ENCODE results near the gene LAMA2.

LAMA2 gene

GRCh38 chr6:129209355-129209754, 326.4 kb downstream of the LAMA2 start:
- no peak for TF ChIP-seq EZH2 (optimal IDR thresholded peaks at IDR 0.05; ENCODE audit: low read depth, low read length)
- TF ChIP-seq CTCF (IDR thresholded peaks at IDR 0.05; ENCODE audit: low read length), result no peak
- TF ChIP-seq EZH2phosphoT487 (IDR thresholded peaks at IDR 0.05; ENCODE audit: low read length), result no peak
- no peaks in the 10 kb centered on the region for H3K4me1 ChIP-seq (ENCODE audit: low read length)

GRCh38 chr6:129210684-129211083, 327.7 kb downstream of the LAMA2 start:
- no peaks in the 10 kb centered on the region for H3K36me3 ChIP-seq (replicated peaks; ENCODE audit: insufficient read depth, low read length)
- no peak for DNase-seq

More at GRCh38 chr6:129209355-129209754, 326.4 kb downstream of the LAMA2 start:
- Histone ChIP-seq H3K9me3 (replicated peaks; ENCODE audit: insufficient read depth, low read length) (no peaks in the 10 kb centered on the region), H2AFZ (ENCODE audit: low read length) (no peak overlapping the region), H3F3A (ENCODE audit: insufficient read depth, low read length) (no peaks in the 10 kb centered on the region), H3K4me3 (ENCODE audit: low read length) (no peak overlapping the region), H3K36me3 (replicated peaks; ENCODE audit: insufficient read depth, low read length) (no peaks in the 10 kb centered on the region), H4K20me1 (ENCODE audit: insufficient read depth, low read length) (no peaks in the 10 kb centered on the region), H3K79me2 (ENCODE audit: low read length) (no peaks in the 10 kb centered on the region), H3K27me3 (replicated peaks; ENCODE audit: insufficient read depth, low read length) (no peaks in the 10 kb centered on the region), H3K9ac (ENCODE audit: low read length) (no peak overlapping the region), H3K27ac (ENCODE audit: low read length) (no peak overlapping the region), H3K9me2 (replicated peaks; ENCODE audit: insufficient read depth, low read length) (no peaks in the 10 kb centered on the region), H3K4me2 (ENCODE audit: low read depth, low read length) (no peak overlapping the region)
- no peak for DNase-seq

GRCh38 chr6:129211626-129212025, 328.7 kb downstream of the LAMA2 start:
- Histone ChIP-seq H3K9me2 (replicated peaks; ENCODE audit: insufficient read depth, low read length) (no peaks in the 10 kb centered on the region), H4K20me1 (ENCODE audit: insufficient read depth, low read length) (no peaks in the 10 kb centered on the region), H3K9me3 (replicated peaks; ENCODE audit: insufficient read depth, low read length) (no peaks in the 10 kb centered on the region), H3K79me2 (ENCODE audit: low read length) (no peaks in the 10 kb centered on the region), H3K27ac (ENCODE audit: low read length) (no peak overlapping the region), H3K4me2 (ENCODE audit: low read depth, low read length) (no peak overlapping the region), H3F3A (ENCODE audit: insufficient read depth, low read length) (no peaks in the 10 kb centered on the region), H2AFZ (ENCODE audit: low read length) (no peak overlapping the region), H3K9ac (ENCODE audit: low read length) (no peak overlapping the region), H3K4me3 (ENCODE audit: low read length) (no peak overlapping the region), H3K36me3 (replicated peaks; ENCODE audit: insufficient read depth, low read length) (no peaks in the 10 kb centered on the region), H3K27me3 (replicated peaks; ENCODE audit: insufficient read depth, low read length) (no peaks in the 10 kb centered on the region), H3K4me1 (ENCODE audit: low read length) (no peaks in the 10 kb centered on the region)
- no peak for TF ChIP-seq EZH2 (optimal IDR thresholded peaks at IDR 0.05; ENCODE audit: low read depth, low read length)
- no peak for TF ChIP-seq CTCF (IDR thresholded peaks at IDR 0.05; ENCODE audit: low read length)
- no peak for TF ChIP-seq EZH2phosphoT487 (IDR thresholded peaks at IDR 0.05; ENCODE audit: low read length)
- DNase-seq, result no peak

More at GRCh38 chr6:129210684-129211083, 327.7 kb downstream of the LAMA2 start:
- H3K27ac ChIP-seq (ENCODE audit: low read length), result no peak overlapping the region
- H3K27me3 ChIP-seq (replicated peaks; ENCODE audit: insufficient read depth, low read length), result no peaks in the 10 kb centered on the region
- H4K20me1 ChIP-seq (ENCODE audit: insufficient read depth, low read length), result no peaks in the 10 kb centered on the region
- H3K4me2 ChIP-seq (ENCODE audit: low read depth, low read length), result no peak overlapping the region
- no peak overlapping the region for H3K9ac ChIP-seq (ENCODE audit: low read length)
- H3K4me1 ChIP-seq (ENCODE audit: low read length), result no peaks in the 10 kb centered on the region
- H3K4me3 ChIP-seq (ENCODE audit: low read length), result no peak overlapping the region
- H3K9me2 ChIP-seq (replicated peaks; ENCODE audit: insufficient read depth, low read length), result no peaks in the 10 kb centered on the region
- TF ChIP-seq EZH2 (optimal IDR thresholded peaks at IDR 0.05; ENCODE audit: low read depth, low read length) (no peak), EZH2phosphoT487 (IDR thresholded peaks at IDR 0.05; ENCODE audit: low read length) (no peak), CTCF (IDR thresholded peaks at IDR 0.05; ENCODE audit: low read length) (no peak)
- no peak overlapping the region for H2AFZ ChIP-seq (ENCODE audit: low read length)
- H3K9me3 ChIP-seq (replicated peaks; ENCODE audit: insufficient read depth, low read length), result no peaks in the 10 kb centered on the region
- H3F3A ChIP-seq (ENCODE audit: insufficient read depth, low read length), result no peaks in the 10 kb centered on the region
- no peaks in the 10 kb centered on the region for H3K79me2 ChIP-seq (ENCODE audit: low read length)
